ENCODE measurements around the gene FCHO2. TPM values are rescaled to one million over a fixed set of nuclear protein-coding genes. Genes with fewer than 3 reads are reported as not detected.

FCHO2 gene
- total RNA-seq, 4 donors from 2014 or later, result 38.7 to 57.0 (median 46.5) TPM

DNA sequence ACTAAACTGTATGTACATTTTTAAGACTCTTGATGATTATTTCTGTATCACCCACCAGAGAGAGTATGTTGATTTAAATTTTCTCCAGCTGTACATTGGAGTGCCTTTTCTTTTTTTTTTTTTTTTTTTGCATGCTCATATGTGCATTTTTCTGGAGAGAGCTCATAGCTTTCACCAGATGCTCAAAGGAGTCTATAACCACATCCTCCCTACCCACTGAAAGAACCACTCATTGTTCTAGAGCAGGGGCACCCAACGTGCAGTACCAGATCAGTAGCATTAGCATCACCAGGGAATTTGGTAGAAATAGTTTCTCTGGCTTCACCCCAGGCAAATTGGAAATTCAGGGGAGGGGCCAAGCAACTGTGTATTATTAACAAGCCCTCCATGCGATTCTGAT, 110.6 kb downstream of the FCHO2 start:
- no peaks in the 10 kb centered on the region for H3K9me3 ChIP-seq
- no peaks in the 10 kb centered on the region for H3K4me1 ChIP-seq
- no peak for DNase-seq
- no peak overlapping the region for H3K4me3 ChIP-seq (replicated peaks in 1 of 3)
- intact Hi-C loops (cut with DNase I), result no loop called here
- WGBS, 2 donors, result 90 to 95% methylated on average over 2 of the region's 2 CpGs
- no peaks in the 10 kb centered on the region for H3K27me3 ChIP-seq
- H3K36me3 ChIP-seq, result peaks cover 0 to 9% of the 10 kb centered on the region in 2 donors
- TF ChIP-seq CTCF (IDR thresholded peaks at IDR 0.05) (no peak), POLR2A (IDR thresholded peaks at IDR 0.05) (no peak)
- no peak overlapping the region for H3K27ac ChIP-seq

DNA sequence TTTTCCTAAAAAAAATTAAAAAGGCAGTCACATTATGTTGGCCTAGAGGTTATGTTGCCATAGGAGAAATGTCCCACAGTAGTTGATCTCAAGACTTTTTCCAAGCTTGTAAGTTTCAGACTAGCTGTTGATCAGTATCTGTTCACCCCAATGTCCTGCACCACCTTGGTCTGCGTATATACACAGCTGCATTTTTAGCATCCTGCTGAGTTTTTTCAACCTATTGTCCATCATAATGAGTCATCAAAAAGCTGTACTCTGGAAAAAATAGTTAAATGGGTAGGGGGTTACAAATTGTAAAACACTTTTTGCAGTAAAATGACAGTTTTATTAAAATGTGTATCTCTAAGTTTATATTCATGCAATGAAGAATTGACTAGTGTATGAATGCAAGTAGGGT, 111.4 kb downstream of the FCHO2 start:
- no peaks in the 10 kb centered on the region for H3K27me3 ChIP-seq
- TF ChIP-seq POLR2A (IDR thresholded peaks at IDR 0.05), result no peak
- intact Hi-C loops (cut with DNase I), result no loop called here
- H3K4me3 ChIP-seq (replicated peaks in 1 of 3), result no peak overlapping the region
- WGBS, 2 donors, result 88 to 92% methylated on average over 1 of the region's 1 CpG
- H3K36me3 ChIP-seq, result peaks cover 0 to 9% of the 10 kb centered on the region in 2 donors
- DNase-seq, result no peak
- H3K4me1 ChIP-seq, result no peaks in the 10 kb centered on the region
- H3K27ac ChIP-seq, result no peak overlapping the region
- H3K9me3 ChIP-seq, result no peaks in the 10 kb centered on the region

DNA sequence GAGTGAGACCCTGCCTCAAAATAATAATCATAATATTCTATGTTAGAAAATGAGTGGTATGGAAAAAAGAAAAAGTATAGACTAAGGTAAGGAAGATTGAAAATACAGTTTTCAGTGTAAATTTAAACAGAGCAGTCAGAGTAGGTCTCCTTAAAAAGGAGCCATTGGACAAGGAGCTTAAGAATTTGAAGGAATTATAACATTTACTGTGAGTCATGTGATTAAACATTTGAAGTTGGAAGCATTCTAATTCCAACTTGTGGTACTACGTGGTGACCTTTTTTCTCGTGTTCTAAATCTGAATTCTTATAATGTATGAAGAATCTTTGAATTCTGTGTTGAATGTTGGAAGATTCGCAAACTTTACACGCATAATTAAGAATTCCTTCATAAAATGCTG, 125.3 kb downstream of the FCHO2 start:
- Histone ChIP-seq H3K4me3 (replicated peaks in 1 of 3) (no peak overlapping the region), H3K9me3 (no peaks in the 10 kb centered on the region), H3K4me1 (peaks cover 0 to 10% of the 10 kb centered on the region in 2 donors), H3K27me3 (no peaks in the 10 kb centered on the region), H3K27ac (no peak overlapping the region), H3K36me3 (peaks cover 5 to 12% of the 10 kb centered on the region in 2 donors)
- 72 to 80% methylated on average over 4 of the region's 4 CpGs for WGBS, 2 donors
- no peak for TF ChIP-seq POLR2A (IDR thresholded peaks at IDR 0.05)
- TF ChIP-seq CTCF (IDR thresholded peaks at IDR 0.05), result no peak
- no peak for DNase-seq
- intact Hi-C loops (cut with DNase I), result loop anchor here (5.0 kb wide), 1 partner anchor 121 kb away; no protein-coding TSS in a partner anchor

DNA sequence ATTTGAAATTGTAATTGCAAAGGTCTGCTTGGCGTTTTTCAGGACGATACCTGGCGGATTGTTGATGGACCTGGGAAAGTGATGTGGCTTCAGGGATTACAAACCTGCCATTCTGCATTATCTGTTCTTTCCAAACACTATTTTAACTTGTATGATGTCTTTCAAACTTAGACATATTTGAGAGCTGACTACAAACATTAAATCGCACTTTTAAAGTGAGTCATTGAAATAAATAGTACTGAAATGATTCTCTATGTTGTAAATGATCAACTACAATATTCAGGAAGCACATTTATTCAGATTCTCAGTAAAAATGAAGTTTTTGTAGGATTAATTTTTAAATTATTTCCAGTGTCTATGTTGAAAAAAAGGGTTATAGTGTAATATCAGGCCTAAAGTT, 132.2 kb downstream of the FCHO2 start:
- DNase-seq, result no peak
- H3K9me3 ChIP-seq, result no peaks in the 10 kb centered on the region
- peaks cover 0 to 10% of the 10 kb centered on the region in 2 donors for H3K4me1 ChIP-seq
- no peak overlapping the region for H3K4me3 ChIP-seq (replicated peaks in 1 of 3)
- H3K36me3 ChIP-seq, result peaks cover 8% of the 10 kb centered on the region in 2 donors
- no peak for TF ChIP-seq CTCF (IDR thresholded peaks at IDR 0.05)
- TF ChIP-seq POLR2A (IDR thresholded peaks at IDR 0.05), result no peak
- H3K27ac ChIP-seq, result no peak overlapping the region
- intact Hi-C loops (cut with DNase I), result no loop called here
- WGBS, 2 donors, result 95 to 97% methylated on average over 4 of the region's 4 CpGs
- no peaks in the 10 kb centered on the region for H3K27me3 ChIP-seq

GRCh38 chr5:73093943-73094342, 138.1 kb downstream of the FCHO2 start:
- peak; percentile 70 to 76 for DNase-seq
- Histone ChIP-seq H3K4me1 (peaks cover 0 to 9% of the 10 kb centered on the region in 2 donors), H3K9me3 (no peaks in the 10 kb centered on the region), H3K36me3 (no peaks in the 10 kb centered on the region), H3K4me3 (replicated peaks in 1 of 3) (no peak overlapping the region), H3K27ac (no peak overlapping the region), H3K27me3 (no peaks in the 10 kb centered on the region)
- intact Hi-C loops (cut with DNase I), result no loop called here
- TF ChIP-seq POLR2A (IDR thresholded peaks at IDR 0.05), result no peak
- no peak for TF ChIP-seq CTCF (IDR thresholded peaks at IDR 0.05)
- WGBS, 2 donors, result 87 to 95% methylated on average over 7 of the region's 7 CpGs

GRCh38 chr5:73094415-73094814, 138.6 kb downstream of the FCHO2 start:
- no peaks in the 10 kb centered on the region for H3K9me3 ChIP-seq
- DNase-seq, result no peak
- H3K4me3 ChIP-seq (replicated peaks in 1 of 3), result no peak overlapping the region
- H3K4me1 ChIP-seq, result peaks cover 0 to 9% of the 10 kb centered on the region in 2 donors
- 87 to 89% methylated on average over 1 of the region's 1 CpG for WGBS, 2 donors
- no peak for TF ChIP-seq CTCF (IDR thresholded peaks at IDR 0.05)
- TF ChIP-seq POLR2A (IDR thresholded peaks at IDR 0.05), result no peak
- H3K36me3 ChIP-seq, result no peaks in the 10 kb centered on the region
- H3K27me3 ChIP-seq, result no peaks in the 10 kb centered on the region
- intact Hi-C loops (cut with DNase I), result no loop called here
- H3K27ac ChIP-seq, result no peak overlapping the region

Data from thyroid gland (tissue), 4 donors.